ENCODE data around the gene MRC1.

GRCh38 chr10:17943033-17943745 lies 134.0 kb downstream of the MRC1 start:
- TF ChIP-seq POLR2A (IDR thresholded peaks at IDR 0.05; ENCODE audit: low read depth, low read length) (no peak), TAF1 (IDR thresholded peaks at IDR 0.05; ENCODE audit: low read depth, low read length) (no peak), POLR2AphosphoS5 (IDR thresholded peaks at IDR 0.05; ENCODE audit: low read depth, low read length) (no peak), POU2F2 (IDR thresholded peaks at IDR 0.05; ENCODE audit: low read depth, low read length) (no peak), SPI1 (IDR thresholded peaks at IDR 0.05; ENCODE audit: low read depth, low read length) (no peak), PAX5 (IDR thresholded peaks at IDR 0.05; ENCODE audit: insufficient read depth, low read length, severe bottlenecking) (no peak)

All from GM12891 (cell line).